Neural crest cell (in vitro differentiated cells): ENCODE measurements around the gene NDUFB11. TPM values are rescaled to one million over a fixed set of nuclear protein-coding genes. Genes with fewer than 3 reads are reported as not detected.
"Not testable (repeated sequence)": the region's sequence is repeated elsewhere in the genome, so short reads cannot be mapped to it uniquely, and the experiment has no call there.

Experiments
- DNase-seq: peaks from one replicate; pipeline ENCODE4 v3.0.0; 2021; ENCODE audit warnings: low read depth, mixed read lengths, low spot score
- H3K27ac Mint-ChIP-seq: one replicate; pipeline ENCODE4 v1.8.0; 2021; ENCODE audit warnings: mild to moderate bottlenecking, mixed read lengths; ENCODE audit not compliant: unreplicated experiment
- H3K27me3 Mint-ChIP-seq: 2 replicates; pipeline ENCODE4 v1.8.0; 2021; ENCODE audit warnings: low read depth, mild to moderate bottlenecking, mixed read lengths
- H3K36me3 Mint-ChIP-seq: 2 replicates; pipeline ENCODE4 v1.8.0; 2021; ENCODE audit warnings: low read depth, mild to moderate bottlenecking, mixed read lengths
- H3K4me1 Mint-ChIP-seq: 2 replicates; pipeline ENCODE4 v1.8.0; 2021; ENCODE audit warnings: mixed read lengths
- H3K4me3 Mint-ChIP-seq: one replicate; pipeline ENCODE4 v1.8.0; 2021; ENCODE audit warnings: mild to moderate bottlenecking, mixed read lengths
- H3K9me3 Mint-ChIP-seq: 2 replicates; pipeline ENCODE4 v1.8.0; 2021; ENCODE audit warnings: mixed read lengths
- total RNA-seq: library from RNA; stranded (reverse); gene quantifications from 2 replicates; pipeline ENCODE4 v1.2.1, GENCODE V29; 2021
- TF ChIP-seq, protein P1 (sequence below): fragments of 200-600 bp; sonication (generic); conservative IDR thresholded peaks from 2 replicates; pipeline ENCODE4 v1.5.0; 2021; ENCODE audit warnings: antibody characterized with exemption, mild to moderate bottlenecking

NDUFB11 gene
- total RNA-seq, 1 donor from 2014 or later, result 115 TPM

DNA sequence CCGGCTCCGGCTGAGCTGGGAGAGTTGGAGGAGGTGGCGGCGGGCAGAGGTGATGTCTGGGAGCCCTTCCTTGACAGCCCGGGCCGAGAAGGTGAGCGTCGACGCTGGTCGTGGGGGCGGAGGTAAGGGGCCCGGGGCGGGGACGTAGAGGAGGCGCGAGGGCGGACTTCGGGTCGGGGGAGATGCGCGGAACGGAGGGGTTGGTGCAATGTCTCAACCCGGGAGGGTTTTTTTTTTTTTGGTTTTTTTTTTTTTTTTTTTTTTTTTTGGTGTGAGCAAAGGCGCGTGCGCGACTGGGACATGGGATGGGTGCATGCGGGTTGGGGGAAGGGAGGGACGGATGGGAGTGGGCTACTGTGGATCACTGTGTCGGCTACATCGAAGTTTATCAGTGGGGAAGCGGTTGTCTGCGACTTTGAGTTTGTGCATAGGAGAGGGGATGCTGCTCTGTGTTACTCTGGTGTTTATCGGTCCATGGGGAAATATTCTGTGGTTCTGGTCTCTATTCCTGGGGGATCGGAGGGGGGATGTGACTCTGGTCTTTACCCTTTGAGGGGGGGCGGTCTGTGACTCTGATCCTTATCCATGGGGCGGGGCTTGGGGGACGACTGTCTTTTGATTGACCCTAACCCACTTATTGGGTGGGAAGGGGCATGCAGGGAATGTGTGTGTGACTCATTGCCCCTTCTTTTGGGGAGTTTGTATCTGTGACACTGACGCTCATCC lies 1.1 kb upstream of the NDUFB11 start:
- H3K27me3 Mint-ChIP-seq, result peaks cover 2% of the 10 kb centered on the region
- peak overlapping the region; percentile 100 for H3K4me3 Mint-ChIP-seq
- peak overlapping the region; percentile 99 for H3K27ac Mint-ChIP-seq
- peaks cover 15% of the 10 kb centered on the region for H3K36me3 Mint-ChIP-seq
- DNase-seq, result no peak
- peaks cover 14% of the 10 kb centered on the region for H3K4me1 Mint-ChIP-seq
- H3K9me3 Mint-ChIP-seq, result no peaks in the 10 kb centered on the region
- TF ChIP-seq, protein P1, sequence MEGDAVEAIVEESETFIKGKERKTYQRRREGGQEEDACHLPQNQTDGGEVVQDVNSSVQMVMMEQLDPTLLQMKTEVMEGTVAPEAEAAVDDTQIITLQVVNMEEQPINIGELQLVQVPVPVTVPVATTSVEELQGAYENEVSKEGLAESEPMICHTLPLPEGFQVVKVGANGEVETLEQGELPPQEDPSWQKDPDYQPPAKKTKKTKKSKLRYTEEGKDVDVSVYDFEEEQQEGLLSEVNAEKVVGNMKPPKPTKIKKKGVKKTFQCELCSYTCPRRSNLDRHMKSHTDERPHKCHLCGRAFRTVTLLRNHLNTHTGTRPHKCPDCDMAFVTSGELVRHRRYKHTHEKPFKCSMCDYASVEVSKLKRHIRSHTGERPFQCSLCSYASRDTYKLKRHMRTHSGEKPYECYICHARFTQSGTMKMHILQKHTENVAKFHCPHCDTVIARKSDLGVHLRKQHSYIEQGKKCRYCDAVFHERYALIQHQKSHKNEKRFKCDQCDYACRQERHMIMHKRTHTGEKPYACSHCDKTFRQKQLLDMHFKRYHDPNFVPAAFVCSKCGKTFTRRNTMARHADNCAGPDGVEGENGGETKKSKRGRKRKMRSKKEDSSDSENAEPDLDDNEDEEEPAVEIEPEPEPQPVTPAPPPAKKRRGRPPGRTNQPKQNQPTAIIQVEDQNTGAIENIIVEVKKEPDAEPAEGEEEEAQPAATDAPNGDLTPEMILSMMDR, result no peak

DNA sequence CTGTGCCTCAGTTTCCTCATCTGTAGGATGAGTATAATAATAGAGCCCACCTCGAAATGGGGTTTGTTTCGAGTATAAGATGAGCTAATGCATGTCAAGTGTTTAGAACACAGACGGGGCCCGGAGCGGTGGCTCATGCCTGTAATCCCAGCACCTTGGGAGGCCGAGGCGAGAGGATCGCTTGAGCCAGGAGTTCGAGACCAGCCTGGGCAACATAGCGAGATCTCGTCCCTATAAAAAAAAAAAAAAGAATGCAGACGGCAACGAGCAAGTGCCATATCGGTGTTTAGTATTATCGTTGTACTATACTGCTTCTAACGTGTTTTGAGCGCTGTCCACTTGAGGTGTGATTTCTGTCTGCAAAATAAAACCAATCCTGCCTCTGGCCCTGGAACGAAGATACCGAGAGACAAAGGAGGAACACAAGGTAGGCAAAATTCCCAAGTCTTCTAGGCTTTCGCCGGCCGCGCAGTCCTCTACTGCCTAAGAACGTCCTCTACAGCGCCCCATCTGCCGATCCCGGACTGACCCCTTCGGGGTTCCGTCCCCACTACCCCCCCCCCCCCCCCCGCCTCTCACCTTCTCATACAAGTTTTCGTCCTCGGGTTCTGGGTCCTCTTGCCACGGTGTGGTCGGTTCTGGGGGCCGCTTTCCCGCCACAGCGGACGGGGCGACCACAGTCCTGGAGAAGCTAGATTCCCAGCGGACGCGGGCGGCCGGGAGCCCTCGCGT lies 442 bp downstream of the NDUFB11 start:
- H3K27ac Mint-ChIP-seq, result peak overlapping the region; percentile 98
- no peak for DNase-seq
- no peaks in the 10 kb centered on the region for H3K9me3 Mint-ChIP-seq

DNA sequence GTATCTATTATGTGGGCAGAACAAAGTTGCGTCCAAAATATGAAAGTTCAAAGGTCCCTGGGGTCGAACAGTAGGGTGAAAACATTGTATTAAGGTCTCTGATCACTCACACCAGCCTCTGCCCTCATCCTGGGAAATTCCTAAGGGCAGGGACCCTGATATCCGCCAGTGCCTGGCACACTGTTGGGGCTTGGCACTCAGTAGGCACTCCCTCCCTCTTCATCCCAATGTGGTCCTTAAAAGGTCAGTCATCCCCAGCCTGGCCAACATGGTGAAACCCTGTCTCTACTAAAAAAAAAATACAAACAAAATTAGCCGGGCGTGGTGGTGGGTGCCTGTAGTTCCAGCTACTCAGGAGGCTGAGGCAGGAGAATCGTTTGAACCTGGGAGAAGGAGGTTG lies 6.3 kb downstream of the NDUFB11 start:
- no peaks in the 10 kb centered on the region for H3K27me3 Mint-ChIP-seq
- DNase-seq, result no peak

More for the DNA sequence above, 442 bp downstream of the NDUFB11 start:
- peaks cover 19% of the 10 kb centered on the region for H3K36me3 Mint-ChIP-seq
- peaks cover 14% of the 10 kb centered on the region for H3K4me1 Mint-ChIP-seq
- TF ChIP-seq, protein P1, result no peak
- peak overlapping the region; percentile 100 for H3K4me3 Mint-ChIP-seq
- peaks cover 2% of the 10 kb centered on the region for H3K27me3 Mint-ChIP-seq

DNA sequence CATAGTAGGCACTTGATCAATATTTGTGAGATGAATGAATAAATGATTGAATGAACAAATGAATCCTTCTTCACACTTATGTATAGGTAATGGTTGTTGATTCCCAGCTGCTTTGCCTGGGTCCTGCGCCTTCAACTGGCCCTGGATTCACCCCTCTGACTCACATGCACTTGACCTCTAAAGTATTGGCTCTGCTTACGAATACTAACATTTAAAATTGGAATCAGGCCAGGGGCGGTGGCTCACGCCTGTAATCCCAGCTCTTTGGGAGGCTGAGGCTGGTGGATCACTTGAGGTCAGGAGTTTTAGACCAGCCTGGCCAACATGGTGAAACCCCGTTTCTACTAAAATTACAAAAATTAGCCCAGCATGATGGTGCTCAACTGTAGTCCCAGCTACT lies 8.9 kb downstream of the NDUFB11 start:
- not testable (repeated sequence) for H3K36me3 Mint-ChIP-seq, H3K4me1 Mint-ChIP-seq, DNase-seq, H3K4me3 Mint-ChIP-seq, H3K27me3 Mint-ChIP-seq, H3K27ac Mint-ChIP-seq, H3K9me3 Mint-ChIP-seq

More for the DNA sequence above, 6.3 kb downstream of the NDUFB11 start:
- no peak overlapping the region for H3K4me3 Mint-ChIP-seq
- H3K9me3 Mint-ChIP-seq, result no peaks in the 10 kb centered on the region
- TF ChIP-seq, protein P1, result no peak
- H3K4me1 Mint-ChIP-seq, result peaks cover under 1% of the 10 kb centered on the region
- H3K27ac Mint-ChIP-seq, result no peak overlapping the region
- H3K36me3 Mint-ChIP-seq, result peaks cover 11% of the 10 kb centered on the region

DNA sequence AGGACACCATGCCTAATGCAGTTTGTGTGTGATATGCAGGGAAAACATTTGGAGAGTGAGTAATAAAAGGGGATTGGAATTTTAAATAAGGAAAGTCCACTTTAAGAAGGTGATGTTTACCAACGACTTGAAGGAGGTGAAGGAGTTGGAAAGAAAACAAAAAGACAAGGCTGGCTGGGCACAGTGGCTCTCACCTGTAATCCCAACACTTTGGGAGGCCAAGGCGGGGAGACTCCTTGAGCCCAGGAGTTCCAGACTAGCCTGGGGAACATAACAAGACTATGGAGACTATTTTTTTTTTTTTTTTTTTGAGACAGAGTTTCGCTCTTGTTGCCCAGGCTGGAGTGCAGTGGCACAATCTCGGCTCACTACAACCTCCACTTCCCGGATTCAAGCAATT lies 11.0 kb downstream of the NDUFB11 start:
- no peaks in the 10 kb centered on the region for H3K36me3 Mint-ChIP-seq
- TF ChIP-seq, protein P1, result no peak
- no peak overlapping the region for H3K27ac Mint-ChIP-seq
- no peak for DNase-seq
- H3K4me1 Mint-ChIP-seq, result peaks cover 6% of the 10 kb centered on the region
- no peak overlapping the region for H3K4me3 Mint-ChIP-seq
- no peaks in the 10 kb centered on the region for H3K27me3 Mint-ChIP-seq
- no peaks in the 10 kb centered on the region for H3K9me3 Mint-ChIP-seq

DNA sequence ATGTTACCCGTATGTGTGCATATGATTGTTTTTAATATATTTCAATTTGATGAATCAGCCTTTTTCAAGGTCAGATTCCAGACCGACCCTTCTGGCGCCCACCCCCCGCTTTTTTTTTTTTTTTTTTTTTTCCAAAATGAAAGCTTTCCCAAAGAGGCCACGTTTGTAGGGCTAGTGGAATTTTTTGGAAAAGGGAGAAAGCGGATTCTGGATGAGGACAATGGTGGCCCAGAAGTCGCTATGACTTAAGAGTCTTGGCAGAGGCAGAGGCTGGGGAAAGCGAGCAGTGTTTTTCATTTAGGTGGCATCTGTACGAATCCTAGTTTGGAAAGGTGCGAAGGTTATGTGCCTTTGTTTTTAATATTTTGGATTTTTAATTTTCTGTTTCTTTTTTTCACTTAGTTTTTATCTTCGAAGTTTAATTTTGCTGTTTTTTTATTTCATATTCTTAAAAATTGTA lies 14.6 kb downstream of the NDUFB11 start:
- H3K4me1 Mint-ChIP-seq, result peaks cover 6% of the 10 kb centered on the region
- H3K4me3 Mint-ChIP-seq, result peak overlapping the region; percentile 98
- TF ChIP-seq, protein P1, result no peak
- no peak for DNase-seq
- H3K36me3 Mint-ChIP-seq, result no peaks in the 10 kb centered on the region
- H3K27me3 Mint-ChIP-seq, result no peaks in the 10 kb centered on the region
- H3K27ac Mint-ChIP-seq, result no peak overlapping the region
- no peaks in the 10 kb centered on the region for H3K9me3 Mint-ChIP-seq
